Upper lobe of right lung (tissue), 1 donor: Measurements from ENCODE around the gene FER. TPM values are rescaled to one million over a fixed set of nuclear protein-coding genes. Genes with fewer than 3 reads are reported as not detected.

Experiments used
- ATAC-seq: fragments of 200-7000 bp; cut with Tn5 transposase; one replicate; pipeline ENCODE4 v1.9.1; 2020; ENCODE audit warnings: mild to moderate bottlenecking, moderate library complexity
- DNase-seq: peaks from one replicate; pipeline ENCODE4 v3.0.0-alpha.2; 2020
- H3K27ac ChIP-seq: fragments of 200-600 bp; one replicate; pipeline ENCODE4 v1.8.0; 2022
- H3K27me3 ChIP-seq: fragments of 200-600 bp; one replicate; pipeline ENCODE4 v1.8.0; 2022; ENCODE audit warnings: mild to moderate bottlenecking
- H3K36me3 ChIP-seq: fragments of 200-600 bp; one replicate; pipeline ENCODE4 v1.8.0; 2022
- H3K4me1 ChIP-seq: fragments of 200-600 bp; one replicate; pipeline ENCODE4 v1.8.0; 2022
- H3K4me3 ChIP-seq: fragments of 200-600 bp; one replicate; pipeline ENCODE4 v1.8.0; 2022; ENCODE audit warnings: mild to moderate bottlenecking
- H3K9me3 ChIP-seq: fragments of 200-600 bp; one replicate; pipeline ENCODE4 v1.8.0; 2022
- intact Hi-C: fragments of 100-400 bp; cut with DNase I; formaldehyde crosslinking; loops from one replicate; pipeline ENCODE4 v1.11.0; 2022
- total RNA-seq: library from RNA; stranded (reverse); fragmentation: NEBNext Ultra II Directional; extraction: Animal tissue kit (Norgen Biotek cat#: 25700); gene quantifications from one replicate; pipeline ENCODE4 v1.2.1, GENCODE V29; 2021
- TF ChIP-seq, protein P1 (sequence below): fragments of 200-600 bp; IDR thresholded peaks from one replicate; pipeline ENCODE4 v1.8.0; 2022; ENCODE audit warnings: antibody characterized with exemption
- donor health status: DM: no; HTN: yes; CAD: no; lungs with severe emphysema.

FER gene
- total RNA-seq, 1 donor from 2014 or later, result 33.6 TPM

DNA sequence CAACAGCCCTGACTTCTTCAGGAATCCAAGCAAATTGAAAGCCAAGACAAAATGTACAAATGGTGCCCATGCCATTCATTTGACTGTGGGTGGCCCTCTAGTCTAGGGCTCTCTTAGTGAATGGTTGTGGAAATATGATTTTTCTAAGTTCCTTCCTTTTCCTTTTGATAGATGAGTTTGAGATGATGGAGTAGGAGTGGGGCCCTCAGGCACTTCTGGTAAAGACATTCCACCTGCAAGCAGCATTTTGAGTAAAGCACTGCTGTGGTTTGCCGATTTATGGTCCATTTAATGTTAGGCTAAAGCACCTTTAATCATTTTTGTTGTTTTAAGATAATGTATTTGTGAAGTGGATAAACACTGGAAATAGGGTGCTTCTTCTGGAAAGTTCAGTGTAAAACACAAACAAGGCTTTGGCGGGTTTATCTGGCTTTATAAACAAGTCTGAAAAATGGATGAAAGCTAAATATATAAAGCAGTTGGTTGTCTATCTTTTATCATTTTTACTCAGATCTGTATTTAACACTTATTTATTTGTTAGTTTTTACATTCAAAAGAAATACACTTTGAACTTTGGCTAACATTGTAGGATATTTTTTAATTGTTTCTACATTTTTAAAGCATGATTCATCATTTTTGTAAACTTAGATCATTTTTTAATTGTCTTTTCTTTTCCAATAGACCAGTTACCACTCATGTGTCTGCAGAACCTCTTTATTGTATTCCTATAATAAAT, 448.6 kb downstream of the FER start:
- ATAC-seq (no peak), DNase-seq (no peak)
- intact Hi-C loops, result no loop called here
- no peak overlapping the region for H3K4me3 ChIP-seq
- H3K36me3 ChIP-seq, result no peaks in the 10 kb centered on the region
- TF ChIP-seq, protein P1, sequence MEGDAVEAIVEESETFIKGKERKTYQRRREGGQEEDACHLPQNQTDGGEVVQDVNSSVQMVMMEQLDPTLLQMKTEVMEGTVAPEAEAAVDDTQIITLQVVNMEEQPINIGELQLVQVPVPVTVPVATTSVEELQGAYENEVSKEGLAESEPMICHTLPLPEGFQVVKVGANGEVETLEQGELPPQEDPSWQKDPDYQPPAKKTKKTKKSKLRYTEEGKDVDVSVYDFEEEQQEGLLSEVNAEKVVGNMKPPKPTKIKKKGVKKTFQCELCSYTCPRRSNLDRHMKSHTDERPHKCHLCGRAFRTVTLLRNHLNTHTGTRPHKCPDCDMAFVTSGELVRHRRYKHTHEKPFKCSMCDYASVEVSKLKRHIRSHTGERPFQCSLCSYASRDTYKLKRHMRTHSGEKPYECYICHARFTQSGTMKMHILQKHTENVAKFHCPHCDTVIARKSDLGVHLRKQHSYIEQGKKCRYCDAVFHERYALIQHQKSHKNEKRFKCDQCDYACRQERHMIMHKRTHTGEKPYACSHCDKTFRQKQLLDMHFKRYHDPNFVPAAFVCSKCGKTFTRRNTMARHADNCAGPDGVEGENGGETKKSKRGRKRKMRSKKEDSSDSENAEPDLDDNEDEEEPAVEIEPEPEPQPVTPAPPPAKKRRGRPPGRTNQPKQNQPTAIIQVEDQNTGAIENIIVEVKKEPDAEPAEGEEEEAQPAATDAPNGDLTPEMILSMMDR, result no peak
- H3K27ac ChIP-seq, result no peak overlapping the region
- H3K9me3 ChIP-seq, result no peaks in the 10 kb centered on the region
- no peaks in the 10 kb centered on the region for H3K27me3 ChIP-seq
- no peaks in the 10 kb centered on the region for H3K4me1 ChIP-seq

DNA sequence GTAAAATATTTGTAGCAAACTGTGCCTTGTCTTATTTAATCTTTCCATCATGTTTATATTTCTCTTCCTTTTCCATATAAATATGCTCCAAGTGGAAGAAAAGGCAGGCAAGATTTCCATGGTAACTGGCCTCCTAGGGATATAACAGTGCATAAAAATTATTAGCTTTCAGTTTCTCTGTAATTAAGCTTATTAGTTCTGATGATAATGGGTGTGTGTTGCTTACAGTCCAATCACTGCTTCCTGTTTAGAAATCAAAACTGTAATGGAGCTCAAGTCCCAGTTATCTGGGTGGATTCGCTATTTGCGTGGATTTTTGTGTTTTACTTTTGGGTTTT, 449.1 kb downstream of the FER start:
- Histone ChIP-seq H3K4me3 (no peak overlapping the region), H3K4me1 (no peaks in the 10 kb centered on the region), H3K9me3 (no peaks in the 10 kb centered on the region), H3K27ac (no peak overlapping the region), H3K36me3 (no peaks in the 10 kb centered on the region), H3K27me3 (no peaks in the 10 kb centered on the region)
- DNase-seq (no peak), ATAC-seq (no peak)
- TF ChIP-seq, protein P1, result no peak
- intact Hi-C loops, result no loop called here

DNA sequence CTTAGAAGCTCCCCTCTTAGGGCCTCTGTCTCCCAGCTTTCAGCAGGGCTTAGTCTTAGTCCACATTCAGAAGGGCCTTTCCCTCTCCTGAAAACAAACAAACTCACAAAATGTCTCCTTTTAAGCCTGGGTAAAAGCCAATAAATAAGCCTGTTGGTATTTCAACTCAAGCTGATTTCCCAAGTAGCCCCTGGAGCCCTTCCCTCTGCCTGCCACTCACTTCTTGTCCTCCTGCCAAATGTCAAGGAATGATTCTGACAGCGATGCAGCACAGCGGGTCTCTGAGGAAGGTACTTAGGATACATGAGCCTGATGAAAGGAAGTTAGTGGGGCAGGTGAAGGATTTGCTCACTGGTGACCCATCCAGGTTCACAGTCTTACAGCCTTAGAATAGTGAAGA, 451.6 kb downstream of the FER start:
- TF ChIP-seq, protein P1, result no peak
- ATAC-seq, result peak; percentile 36
- intact Hi-C loops, result no loop called here
- no peaks in the 10 kb centered on the region for H3K27me3 ChIP-seq
- no peak overlapping the region for H3K4me3 ChIP-seq
- no peak for DNase-seq
- no peak overlapping the region for H3K27ac ChIP-seq
- H3K4me1 ChIP-seq, result no peaks in the 10 kb centered on the region
- no peaks in the 10 kb centered on the region for H3K9me3 ChIP-seq
- H3K36me3 ChIP-seq, result no peaks in the 10 kb centered on the region

DNA sequence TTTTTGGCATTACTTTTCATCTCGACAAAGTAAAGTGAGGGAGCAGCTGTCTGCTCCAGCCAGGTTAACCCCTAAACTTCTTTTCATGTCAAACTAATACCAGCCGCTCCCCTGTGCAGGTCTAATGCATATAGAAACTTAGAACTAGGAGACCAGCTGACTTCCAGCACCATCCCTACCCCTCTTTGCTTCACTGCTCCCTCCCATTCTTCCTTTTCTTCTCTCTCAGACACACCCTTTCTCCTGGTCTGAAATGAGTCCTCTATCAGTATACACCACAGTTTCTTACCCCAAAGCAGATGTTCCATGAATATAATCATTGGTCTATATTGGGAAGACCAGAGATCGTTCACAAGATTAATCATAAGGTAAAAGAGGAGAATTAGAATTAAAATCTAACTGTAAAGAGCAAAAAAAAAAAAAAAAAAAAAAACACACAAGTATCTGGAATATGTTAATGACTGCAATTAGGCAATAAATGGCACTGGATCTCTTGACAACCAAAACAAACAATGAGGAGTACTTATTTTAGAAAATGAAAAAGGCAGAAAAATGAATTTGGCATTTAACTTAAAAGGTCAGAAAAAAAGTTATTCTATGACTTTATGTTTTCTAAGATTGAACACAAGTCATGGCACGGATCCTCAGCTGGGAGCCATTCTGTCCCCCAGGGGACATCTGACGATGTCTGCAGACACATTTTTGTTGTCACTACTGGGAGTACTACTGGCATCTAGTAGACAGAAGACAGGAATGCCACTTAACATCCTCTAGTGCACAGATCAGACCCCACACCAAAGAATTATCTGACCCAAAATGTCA, 452.3 kb downstream of the FER start:
- H3K27ac ChIP-seq, result no peak overlapping the region
- H3K27me3 ChIP-seq, result no peaks in the 10 kb centered on the region
- ATAC-seq (no peak), DNase-seq (no peak)
- no peak overlapping the region for H3K4me3 ChIP-seq
- TF ChIP-seq, protein P1, result no peak
- no peaks in the 10 kb centered on the region for H3K4me1 ChIP-seq
- H3K9me3 ChIP-seq, result peaks cover 6% of the 10 kb centered on the region
- intact Hi-C loops, result no loop called here
- no peaks in the 10 kb centered on the region for H3K36me3 ChIP-seq

DNA sequence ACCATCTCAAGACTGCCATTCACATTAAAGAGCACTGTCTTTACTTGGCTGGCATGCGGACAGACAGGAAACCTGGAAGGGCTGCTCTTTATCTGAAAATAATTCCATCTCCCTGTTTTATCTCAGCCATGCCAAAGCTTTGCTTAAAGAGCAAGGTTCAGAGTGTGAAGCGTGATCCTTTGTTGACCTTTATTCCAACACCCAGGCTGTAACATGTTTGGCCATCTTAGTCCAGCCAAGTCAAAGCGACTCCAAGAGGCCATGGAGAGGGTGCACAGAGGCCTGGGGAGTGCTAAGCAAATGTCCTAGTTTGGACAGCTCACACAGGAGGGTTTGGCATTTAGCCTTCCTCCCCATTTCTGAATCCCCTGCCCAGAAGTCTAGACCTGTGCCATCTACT, 467.3 kb downstream of the FER start:
- Histone ChIP-seq H3K4me3 (no peak overlapping the region), H3K36me3 (no peaks in the 10 kb centered on the region), H3K27ac (no peak overlapping the region), H3K9me3 (no peaks in the 10 kb centered on the region), H3K4me1 (no peaks in the 10 kb centered on the region), H3K27me3 (no peaks in the 10 kb centered on the region)
- intact Hi-C loops, result no loop called here
- ATAC-seq (no peak), DNase-seq (no peak)
- TF ChIP-seq, protein P1, result no peak
